T-helper 9 cell (primary cell): ENCODE measurements around the gene SLC22A17.
"Not testable (repeated sequence)": the region's sequence is repeated elsewhere in the genome, so short reads cannot be mapped to it uniquely, and the experiment has no call there.

Source experiments
- DNase-seq: peaks from one replicate; pipeline ENCODE4 v3.0.0-alpha.2; 2020
- total RNA-seq, 2 donors: gene quantifications; one replicate each; lab custom pipeline; 2026; lab: John Stamatoyannopoulos, UW

SLC22A17 gene
- total RNA-seq, result 6.0 to 10.1 reads per million in 2 donors

DNA sequence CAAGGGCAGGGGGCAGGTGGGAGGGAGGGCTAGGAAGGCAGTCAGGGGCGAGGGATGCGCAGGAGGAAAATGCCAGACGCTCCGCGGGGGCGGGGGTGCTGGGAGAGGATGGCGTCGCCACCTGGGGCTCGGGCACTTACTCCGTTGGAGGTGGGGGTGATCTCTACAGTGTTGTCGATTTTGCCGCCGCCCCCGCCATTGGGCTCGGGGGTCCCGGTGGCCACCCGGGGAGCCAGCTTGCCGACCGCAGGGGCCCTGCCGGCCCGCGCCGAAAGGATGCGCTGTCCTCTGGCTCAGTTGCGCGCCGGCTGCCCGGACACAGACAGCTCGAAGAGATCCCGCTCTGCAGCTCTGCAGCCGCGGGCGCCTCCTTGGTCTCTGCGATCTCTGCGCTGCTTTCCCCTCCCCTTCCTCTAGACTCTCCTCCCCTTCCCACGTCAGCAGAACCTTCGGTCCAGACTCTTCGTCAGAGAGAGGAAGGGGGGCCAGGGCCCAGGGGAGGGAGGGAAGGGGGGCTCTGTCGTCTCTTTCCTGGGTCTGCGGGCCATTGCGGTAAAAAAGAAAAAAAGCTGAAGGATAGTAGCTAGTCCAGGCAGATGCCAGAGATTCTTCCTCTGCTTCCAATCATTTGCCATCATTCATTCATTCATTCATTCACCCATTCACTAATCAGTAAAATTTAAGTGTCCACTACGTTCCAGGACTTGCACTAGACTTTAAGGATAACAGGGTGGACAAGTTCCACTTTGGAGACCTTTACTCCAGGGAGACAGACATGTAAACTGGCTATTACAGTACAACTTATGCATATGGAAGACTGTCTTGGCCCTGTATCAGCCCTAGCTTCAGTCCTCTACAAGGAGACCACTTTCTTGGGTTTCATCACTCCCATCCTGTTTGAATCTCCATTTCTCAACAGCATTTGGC, at the start of gene SLC22A17:
Gene SLC22A17, minus strand, starts transcription at position 382 of the 927 bp plus-strand sequence.
- DNase-seq, result peak; percentile 47

DNA sequence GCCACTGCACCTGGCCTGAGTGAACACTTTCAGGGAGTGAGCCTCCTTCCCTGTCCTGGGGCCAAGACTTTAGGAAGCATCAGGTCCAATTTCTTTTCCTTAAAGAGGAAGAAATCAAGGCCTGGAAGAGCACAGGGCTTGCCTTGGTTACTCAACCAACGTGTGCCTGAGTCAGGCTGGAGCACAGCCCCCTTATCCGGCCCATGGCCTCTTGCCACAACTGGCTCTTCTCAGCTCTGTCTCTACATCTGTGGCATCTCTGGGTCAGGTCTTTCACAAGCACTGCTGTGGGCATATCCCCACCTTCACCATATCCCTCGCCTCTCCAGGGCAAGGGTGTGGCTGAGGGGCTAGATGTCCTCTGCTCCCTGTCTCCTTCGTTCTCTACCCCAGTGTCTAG, 48.6 kb upstream of the SLC22A17 start:
- no peak for DNase-seq

DNA sequence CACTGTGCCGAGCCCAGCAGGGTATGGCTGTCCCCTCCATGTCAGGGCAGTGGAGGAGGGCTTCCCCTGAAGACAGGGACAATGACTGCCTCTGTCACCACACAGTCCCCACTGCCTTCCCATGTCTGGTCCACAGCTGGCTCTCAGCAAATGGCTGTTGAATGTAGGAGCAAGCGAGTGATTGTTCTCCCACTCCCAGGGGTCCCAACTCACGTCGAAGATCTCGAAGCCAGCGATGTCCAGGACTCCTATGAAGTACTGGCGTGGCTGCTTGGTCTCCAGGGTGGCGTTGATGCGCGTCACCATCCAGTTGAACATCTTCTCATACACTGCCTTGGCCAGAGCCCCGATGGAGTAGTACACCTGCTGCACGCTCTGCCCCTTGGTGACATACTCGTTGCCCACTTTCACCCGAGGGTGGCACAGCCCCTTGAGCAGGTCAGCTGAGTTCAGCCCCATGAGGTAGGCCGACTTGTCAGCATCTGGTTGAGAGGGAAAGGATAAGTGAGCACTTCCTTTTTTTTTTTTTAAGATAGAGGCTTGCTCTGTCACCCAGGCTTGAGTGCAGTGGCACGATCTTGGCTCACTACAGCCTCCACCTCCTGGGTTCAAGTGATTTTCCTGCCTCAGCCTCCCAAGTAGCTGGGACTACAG, 47.9 kb upstream of the SLC22A17 start:
- DNase-seq, result not testable (repeated sequence)

DNA sequence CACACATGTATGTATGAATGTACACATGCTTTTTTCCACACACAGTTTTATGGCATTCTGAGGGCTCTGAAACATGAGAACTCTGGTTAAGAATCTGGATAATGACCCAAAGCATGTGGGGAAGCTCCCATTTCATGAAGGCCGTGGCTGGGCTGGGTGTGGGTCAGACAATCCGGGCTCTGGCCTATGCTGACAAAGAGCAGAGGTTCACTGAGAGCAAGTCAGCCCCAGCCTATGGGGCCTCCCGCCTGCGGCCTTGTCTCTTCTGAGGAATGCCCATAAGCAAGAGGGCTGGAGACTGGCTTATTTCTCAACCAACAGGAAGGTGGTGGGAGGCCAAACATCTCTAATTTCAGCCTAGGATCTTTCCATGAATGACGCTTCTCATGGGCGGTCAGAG, 46.9 kb upstream of the SLC22A17 start:
- no peak for DNase-seq

DNA sequence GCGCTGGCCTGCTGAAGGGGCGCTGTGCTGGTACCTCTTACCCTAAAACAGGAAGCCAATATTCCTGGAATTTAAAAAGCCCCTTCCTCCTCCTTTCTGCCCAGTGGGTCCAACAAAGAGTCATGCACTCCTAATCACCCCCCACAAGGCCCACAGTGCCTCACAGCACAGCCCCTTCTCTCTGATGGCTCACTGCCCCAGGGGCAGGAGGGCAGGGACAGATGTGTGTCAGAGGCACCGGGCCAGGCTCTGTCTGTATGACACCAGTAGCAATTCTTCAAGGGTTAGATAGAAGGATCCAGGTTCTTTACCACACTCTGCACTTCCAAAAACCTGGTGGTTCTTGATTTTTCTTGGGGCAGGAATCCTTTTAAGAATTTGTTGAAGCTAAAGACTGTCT, 46.4 kb upstream of the SLC22A17 start:
- DNase-seq, result no peak

DNA sequence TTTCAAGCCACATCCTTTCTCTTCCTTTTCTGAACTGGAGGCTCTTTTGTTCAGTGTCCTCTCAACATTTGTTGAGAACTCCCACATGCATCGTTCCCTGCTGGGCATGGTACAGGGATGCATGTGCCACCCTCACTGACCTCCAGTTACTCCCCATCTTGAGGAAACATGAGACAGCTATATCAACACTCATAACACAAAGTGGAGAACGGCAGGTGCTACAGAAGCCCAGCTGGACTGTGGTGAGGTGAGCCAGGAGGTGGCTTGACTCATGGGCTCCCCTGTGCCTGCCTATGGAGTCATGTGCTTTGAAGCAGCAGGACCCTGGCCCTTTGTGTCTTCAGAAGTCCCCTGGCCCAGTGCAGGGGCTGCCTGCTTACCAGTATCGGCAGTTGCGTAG, 45.7 kb upstream of the SLC22A17 start:
- no peak for DNase-seq

DNA sequence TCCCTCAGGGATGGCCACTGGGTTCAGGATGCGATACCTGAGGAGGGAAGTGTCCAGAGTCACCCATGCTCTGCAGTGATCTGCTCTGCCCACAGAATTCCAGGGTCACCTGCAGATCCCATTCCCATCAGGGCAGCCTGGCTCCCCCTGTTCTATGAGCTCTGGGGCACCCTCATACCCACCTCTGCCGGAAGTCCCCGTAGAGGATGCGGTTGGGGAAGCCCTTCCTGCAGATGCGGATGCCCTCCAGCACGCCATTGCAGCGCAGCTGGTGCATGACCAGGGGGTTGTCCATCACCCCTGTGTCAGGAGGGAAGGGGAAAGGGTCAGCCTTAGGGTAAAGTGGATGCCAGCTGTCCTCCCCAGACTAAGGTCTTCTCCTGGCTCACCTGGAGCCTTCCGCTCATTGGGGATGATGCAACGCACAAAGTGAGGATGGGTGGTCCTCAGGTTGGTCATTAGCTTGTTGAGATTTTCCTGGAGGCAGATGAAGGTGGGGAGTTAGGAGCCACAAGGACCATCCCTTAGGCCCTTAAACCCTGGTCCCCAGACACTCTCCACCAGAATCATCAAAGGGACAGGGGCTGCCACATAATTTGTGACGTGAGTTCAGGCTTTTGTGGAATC, 44.2 kb upstream of the SLC22A17 start:
- no peak for DNase-seq

DNA sequence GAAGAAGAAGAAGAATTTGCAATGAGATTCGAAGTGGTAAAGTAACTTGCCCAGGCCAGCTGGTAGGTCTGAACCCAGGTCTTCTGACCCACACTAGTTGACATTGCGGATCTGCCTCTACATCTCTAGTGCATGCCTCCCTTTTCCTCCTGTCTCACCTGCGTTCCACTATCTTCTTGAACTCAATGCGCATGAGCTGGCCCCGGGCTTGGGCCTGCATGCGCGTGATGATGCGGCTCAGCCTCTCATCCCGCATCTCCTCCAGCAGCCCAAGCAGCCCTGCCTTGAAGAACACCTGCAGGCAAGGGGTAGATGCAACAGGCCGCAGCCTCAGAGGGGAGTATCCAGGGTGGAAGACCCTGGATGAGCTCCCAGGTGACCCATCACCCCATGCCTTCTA, 43.4 kb upstream of the SLC22A17 start:
- no peak for DNase-seq

DNA sequence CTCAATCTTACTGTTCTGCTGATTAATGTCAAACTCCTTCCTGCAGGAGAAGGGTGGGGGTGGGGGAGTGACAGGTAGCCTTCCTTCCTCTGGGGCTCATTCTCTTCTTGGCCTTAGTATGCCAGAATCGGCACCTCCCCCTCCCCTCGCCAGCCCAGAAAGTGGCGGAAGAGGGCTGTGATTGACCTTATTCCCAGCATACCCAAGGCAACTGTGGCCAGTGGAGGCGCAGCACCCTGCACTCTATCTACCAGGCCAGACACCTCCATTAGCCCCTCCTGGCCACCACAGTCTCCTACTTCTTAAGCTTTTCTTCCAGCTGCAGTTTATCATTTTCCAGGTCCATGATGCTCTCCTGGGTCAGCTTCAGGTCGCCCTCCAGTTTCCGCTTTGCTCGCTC, 39.9 kb upstream of the SLC22A17 start:
- DNase-seq, result no peak

DNA sequence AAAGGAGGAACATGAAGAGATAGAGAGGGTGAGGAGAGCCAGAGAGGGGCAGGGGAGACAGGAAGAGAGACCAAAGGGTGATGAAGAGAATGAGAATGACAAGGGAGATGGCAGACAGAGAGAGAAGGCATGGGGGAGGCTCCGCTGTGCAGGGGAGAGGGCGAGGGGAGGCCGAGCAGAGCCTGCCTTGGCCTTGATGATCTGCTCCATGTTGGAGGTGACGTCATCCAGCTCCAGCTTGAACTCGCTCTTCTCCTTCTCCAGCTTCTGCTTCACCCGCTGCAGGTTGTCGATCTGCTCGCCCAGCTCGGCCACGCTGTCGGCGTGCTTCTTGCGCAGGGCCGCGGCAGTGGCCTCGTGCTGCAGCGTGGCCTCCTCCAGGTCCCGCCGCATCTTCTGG, 37.2 kb upstream of the SLC22A17 start:
- not testable (repeated sequence) for DNase-seq

DNA sequence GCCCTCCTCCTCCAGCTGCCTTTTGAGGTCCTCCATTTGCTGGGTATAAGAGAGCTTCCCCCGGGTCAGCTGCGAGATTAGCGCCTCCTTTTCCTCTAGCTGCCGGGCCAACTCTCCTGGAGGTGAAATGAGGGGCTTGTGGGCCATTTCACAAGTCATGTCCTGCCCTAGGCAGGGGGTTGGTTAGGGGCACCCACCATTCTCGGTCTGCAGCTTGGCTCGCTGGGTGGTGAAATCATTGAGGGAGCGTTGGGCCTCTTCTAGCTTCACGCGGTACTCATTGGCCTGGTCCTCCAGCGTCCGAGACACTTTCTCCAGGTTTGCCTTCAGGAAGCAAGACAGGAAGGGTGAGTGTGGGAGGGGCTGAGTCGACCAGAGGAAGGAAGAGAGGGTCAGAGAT, 36.7 kb upstream of the SLC22A17 start:
- no peak for DNase-seq

DNA sequence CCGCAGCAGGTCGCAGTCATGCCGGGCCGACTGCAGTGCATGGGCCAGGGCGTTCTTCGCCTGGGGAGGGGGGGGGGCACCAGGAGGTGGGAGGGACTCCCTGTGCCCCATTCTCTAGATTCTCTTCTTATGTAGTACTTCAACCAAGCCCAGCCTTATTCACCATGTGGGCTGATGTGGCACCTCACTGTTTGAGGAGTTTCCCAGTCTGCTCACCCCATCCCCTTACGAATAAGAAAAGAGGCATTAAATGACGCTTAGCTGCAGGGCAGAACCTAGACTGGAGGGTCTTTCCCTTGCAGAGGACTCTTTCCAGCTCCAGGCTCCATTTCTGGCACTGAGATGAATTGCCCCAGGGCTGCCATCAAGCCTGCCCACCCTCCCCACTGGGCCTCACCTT, 36.3 kb upstream of the SLC22A17 start:
- no peak for DNase-seq

DNA sequence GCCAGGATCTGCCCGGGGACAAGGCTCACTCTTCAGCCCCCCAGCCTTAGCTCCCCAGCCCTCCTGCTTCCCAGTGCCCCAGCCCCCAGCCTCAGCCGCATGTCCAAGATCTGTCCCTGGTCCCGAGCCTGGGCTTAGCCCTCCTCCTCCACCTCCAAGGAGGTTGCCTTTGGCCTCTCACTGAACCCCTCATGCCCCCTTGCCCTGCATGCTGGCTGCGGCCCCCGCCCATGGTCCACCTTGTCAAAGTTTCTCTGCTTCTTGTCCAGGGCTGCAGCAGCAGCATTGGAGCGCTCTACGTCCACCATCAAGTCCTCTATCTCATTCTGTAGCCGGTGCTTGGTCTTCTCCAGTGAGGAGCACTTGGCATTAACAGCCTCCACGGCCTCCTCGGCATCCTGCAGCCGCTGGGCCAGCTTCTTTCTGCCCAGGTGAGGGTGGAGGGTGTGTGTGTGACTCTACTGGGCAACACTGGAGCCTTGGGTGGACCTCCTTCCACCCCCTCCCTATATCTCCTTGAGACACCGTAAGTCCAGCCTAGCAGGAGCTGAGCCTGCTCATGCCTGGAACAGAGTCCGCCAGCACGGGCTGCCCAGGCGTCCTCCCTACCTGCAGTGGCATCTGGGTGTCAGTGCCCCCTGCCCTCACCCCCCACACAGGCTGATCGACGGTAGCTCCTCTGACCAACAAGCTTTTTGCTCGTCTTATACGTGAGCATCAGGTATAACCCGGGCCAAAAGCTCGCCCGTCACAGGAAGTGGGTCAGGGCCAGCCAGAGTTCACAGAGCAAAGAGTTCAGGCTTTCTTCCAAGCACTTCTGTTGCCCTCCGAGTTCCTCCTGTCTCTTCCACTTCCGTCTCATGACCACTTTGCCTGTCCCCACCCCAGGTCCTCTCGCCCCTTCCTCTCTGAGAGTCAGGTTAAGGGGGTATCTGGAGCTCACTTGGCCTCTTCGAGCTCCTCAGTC, 35.5 kb upstream of the SLC22A17 start:
- DNase-seq, result no peak

DNA sequence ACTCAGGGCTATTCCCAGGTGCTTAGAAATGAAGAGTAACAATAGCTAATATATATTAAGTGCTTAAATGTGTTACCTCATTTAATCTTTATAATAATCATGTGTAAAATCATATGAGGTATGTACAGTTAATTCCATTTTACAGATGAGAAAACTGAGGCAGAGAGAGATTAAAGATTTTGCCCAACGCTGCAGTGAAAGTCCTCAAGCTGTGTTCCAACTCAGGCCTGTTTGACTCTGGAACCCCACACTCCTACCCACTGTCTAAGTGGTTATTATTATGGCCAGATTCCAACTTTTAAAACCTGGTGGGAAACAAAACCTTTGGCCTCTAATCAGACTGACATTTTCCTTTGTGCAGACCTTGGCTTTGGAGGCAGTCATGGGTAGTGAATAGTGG, 34.3 kb upstream of the SLC22A17 start:
- DNase-seq, result no peak

DNA sequence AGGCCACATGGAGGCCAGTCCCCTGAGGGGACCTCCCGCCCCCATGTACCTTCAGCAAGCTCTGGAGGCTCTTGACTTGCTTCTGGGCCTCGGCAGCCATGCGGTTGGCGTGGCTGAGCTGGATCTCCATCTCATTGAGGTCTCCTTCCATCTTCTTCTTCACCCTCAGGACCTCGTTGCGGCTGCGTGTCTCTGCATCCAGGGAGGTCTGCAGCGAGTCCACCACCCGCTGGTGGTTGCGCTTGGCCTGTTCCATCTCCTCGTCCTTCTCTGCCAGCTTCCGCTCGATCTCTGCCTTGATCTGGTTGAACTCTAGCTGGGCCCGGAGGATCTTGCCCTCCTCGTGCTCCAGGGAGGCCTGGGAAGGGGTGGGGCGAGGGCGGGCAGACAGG, 33.6 kb upstream of the SLC22A17 start:
- not testable (repeated sequence) for DNase-seq

DNA sequence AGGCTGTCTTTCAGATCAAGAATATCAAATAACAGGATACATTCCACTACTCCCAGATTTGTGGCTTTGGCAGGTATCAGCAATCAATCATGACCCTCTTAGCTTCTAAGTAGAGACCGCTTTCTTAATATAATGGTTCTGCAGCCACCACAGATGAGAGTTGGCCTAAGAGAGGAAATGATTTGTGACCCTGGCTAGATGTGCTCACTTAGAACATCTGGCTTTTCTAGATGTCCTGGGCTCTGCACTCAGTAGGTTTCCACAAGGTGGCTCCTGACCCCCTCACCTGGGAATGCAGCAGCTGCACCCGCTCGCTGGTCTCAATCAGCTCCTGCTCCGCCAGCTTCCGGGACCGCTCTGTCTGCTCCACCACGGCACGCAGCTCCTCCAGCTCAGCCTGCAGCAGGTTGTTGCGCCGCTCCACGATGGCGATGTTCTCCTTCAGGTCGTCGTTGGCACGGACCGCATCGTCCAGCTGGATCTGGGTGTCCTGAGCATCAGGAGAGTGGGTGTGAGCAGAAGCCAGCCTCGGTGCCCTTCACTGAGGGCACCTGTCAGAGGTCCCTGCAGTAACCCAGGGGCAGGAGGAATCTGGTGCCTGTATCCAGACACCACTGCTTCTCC, 33.1 kb upstream of the SLC22A17 start:
- no peak for DNase-seq

DNA sequence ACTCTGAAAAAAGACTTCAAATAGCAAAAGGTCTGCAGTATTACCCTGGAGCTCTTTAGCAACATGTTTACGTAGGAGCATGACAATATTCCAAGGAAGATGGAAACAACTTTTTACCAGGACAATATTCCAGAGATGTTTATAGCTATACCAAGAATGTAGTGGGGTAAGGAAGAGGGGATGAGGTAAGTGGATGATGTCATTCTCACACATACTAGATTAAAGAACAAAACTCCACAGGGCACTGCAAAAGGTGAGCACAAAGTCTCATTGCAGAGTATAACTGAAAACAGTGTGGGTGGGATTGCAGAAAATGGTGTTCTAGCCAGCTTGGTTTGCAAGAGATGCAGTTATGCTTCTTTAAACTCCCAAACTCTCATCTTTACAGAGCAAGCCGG, 32.6 kb upstream of the SLC22A17 start:
- DNase-seq, result no peak

DNA sequence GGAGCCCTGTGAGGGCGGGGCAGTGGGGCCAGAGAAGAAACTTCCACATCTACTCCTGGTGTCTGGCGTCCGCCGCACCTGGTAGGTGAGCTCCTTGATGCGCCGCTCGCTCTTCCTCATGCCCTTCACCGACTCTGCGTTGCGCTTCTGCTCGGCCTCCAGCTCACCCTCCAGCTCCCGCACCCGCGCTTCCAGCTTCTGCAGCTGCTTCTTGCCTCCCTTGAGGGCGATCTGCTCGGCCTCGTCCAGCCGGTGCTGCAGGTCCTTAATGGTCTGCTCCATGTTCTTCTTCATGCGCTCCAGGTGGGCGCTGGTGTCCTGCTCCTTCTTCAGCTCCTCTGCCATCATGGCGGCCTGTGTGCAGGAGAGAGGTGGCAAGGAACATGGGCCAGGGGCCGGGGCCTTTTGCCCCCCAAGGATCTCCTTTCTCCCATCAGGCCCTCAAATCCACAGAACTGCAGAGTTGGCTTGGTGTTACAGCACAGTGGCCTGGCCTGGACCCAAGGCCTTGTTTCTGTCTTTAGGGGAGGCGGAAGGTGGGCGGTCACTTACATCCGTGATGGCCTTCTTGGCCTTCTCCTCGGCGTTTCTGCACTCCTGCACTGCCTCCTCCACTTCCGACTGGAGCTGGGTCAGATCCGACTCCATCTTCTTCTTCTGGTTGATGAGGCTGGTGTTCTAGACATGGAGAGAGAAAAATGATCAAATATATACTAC, 31.8 kb upstream of the SLC22A17 start:
- no peak for DNase-seq

DNA sequence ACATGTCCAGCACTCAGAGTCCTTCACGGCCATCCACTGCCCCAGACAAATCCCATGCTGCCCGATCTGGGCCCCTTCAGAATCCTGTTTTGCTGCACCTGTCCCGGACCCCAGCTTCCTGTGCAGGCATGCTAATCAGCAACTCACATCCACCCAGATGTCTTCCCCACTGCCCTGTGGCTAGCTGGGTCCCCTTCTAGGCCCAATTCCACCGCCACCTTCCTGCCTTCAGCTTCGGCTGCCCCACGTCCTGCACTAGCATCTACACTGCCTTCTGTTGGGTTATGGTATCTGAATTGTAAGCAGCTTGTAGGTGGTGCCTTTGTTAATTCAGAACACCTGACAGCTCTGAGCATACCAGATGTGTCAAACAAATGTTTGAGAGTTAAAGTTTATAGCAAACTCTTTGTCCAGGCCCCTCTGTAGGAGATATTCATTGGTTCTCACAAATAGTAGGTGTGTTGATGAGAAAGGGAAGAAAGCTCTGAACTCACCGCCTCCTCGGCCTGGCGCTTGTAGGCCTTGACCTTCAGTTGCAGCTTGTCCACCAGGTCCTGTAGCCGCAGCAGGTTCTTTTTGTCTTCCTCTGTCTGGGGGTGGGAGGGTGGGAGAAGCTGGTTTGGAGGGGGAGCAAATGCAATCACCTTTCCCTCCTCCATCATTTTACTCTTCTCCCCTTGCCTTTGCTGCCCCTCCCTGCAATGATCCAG, 30.2 kb upstream of the SLC22A17 start:
- DNase-seq, result no peak

DNA sequence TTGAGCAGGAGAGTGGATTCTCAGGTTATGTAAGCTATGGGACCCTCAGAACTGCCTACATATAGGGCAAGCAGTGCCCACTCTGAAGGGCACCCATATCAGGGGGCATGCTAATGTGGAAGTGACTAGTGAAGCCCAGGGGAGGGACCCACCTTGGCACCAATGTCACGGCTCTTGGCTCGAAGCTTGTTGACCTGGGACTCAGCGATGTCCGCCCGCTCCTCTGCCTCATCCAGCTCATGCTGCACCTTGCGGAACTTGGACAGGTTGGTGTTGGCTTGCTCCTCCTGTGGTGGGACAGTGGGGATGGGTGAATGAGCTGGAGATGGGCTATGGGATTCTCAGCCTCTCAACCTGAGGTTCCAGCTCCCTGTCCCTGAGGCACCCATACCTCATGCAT, 29.6 kb upstream of the SLC22A17 start:
- DNase-seq, result no peak

DNA sequence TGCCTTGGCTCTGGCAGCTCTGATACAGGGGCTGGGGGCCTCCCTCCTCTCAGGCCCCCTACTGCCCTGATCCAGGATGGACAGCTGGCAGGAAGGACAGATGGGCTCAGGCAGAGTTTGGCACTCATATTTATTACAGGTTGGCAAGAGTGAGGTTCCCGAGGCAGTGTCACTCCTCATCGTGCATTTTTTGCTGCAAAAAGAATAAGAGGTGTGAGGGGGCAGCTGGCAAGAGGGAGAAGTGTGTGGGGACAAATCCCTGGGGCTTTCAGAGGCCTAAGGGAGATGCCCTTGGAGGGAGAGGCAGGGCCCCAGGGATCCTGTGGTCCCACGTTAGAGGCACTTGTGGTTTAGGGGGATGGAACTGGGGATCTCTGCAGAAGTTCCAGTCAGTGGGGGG, 29.2 kb upstream of the SLC22A17 start:
- no peak for DNase-seq
